ENCODE results near the gene RBM5. TPM values are rescaled to one million over a fixed set of nuclear protein-coding genes. Genes with fewer than 3 reads are reported as not detected.

Gene RBM5
- total and polyA plus RNA-seq, 2 experiments from 2014 or later, result 44.9 to 111 TPM

GRCh38 chr3:50133283-50133615, 44.5 kb downstream of the RBM5 start:
- DNase-seq (ENCODE audit: low spot score), result no peak
- peaks cover 29% of the 10 kb centered on the region for H3K27me3 Mint-ChIP-seq (ENCODE audit: insufficient read depth, low read depth, poor library complexity)
- H3K4me1 ChIP-seq (ENCODE audit: insufficient read depth), result peaks cover 6% of the 10 kb centered on the region
- ATAC-seq, result no peak
- H3K79me2 ChIP-seq (replicated peaks; ENCODE audit: insufficient read depth), result no peaks in the 10 kb centered on the region
- H3K27ac ChIP-seq (ENCODE audit: low read depth), result no peak overlapping the region
- H3K4me2 ChIP-seq, result no peak overlapping the region
- H3K36me3 Mint-ChIP-seq (ENCODE audit: low read depth), result no peaks in the 10 kb centered on the region
- no peaks in the 10 kb centered on the region for H3K9me2 ChIP-seq (ENCODE audit: insufficient read depth)
- TF ChIP-seq JUNB (IDR thresholded peaks at IDR 0.05; ENCODE audit: unreplicated experiment) (no peak), CTCF (conservative IDR thresholded peaks at IDR 0.05; ENCODE audit: low read depth in 2 of 2) (no peak), ETS1 (IDR thresholded peaks at IDR 0.05) (no peak), STAT1 (IDR thresholded peaks at IDR 0.05; ENCODE audit: unreplicated experiment) (no peak), ZNF331 (CRISPR knock-in tag; IDR thresholded peaks at IDR 0.05; ENCODE audit: low read depth) (no peak), POLR2AphosphoS5 (IDR thresholded peaks at IDR 0.05; ENCODE audit: low read depth) (no peak), ZNF462 (CRISPR knock-in tag; IDR thresholded peaks at IDR 0.05) (no peak), CREB1 (CRISPR knock-in tag; IDR thresholded peaks at IDR 0.05; ENCODE audit: low read depth) (no peak), REST (IDR thresholded peaks at IDR 0.05; ENCODE audit: unreplicated experiment) (no peak), ZNF114 (CRISPR knock-in tag; IDR thresholded peaks at IDR 0.05) (no peak), EZH2 (IDR thresholded peaks at IDR 0.05; ENCODE audit: low read depth, unreplicated experiment) (no peak), EZH2phosphoT487 (IDR thresholded peaks at IDR 0.05; ENCODE audit: unreplicated experiment) (no peak), NANOG (IDR thresholded peaks at IDR 0.05; ENCODE audit: borderline replicate concordance) (no peak)
- no peaks in the 10 kb centered on the region for H4K20me1 ChIP-seq (replicated peaks; ENCODE audit: insufficient read depth)
- H3K27ac Mint-ChIP-seq, result 0 out of 2 replicates have a peak overlapping the region, but pooled peaks have one; percentile 40
- H3K36me3 ChIP-seq (ENCODE audit: insufficient read depth), result no peaks in the 10 kb centered on the region
- H3K9me3 Mint-ChIP-seq, result no peaks in the 10 kb centered on the region
- H3F3A ChIP-seq (replicated peaks; ENCODE audit: low read depth), result no peaks in the 10 kb centered on the region
- H3K4me1 Mint-ChIP-seq, result peaks cover 21% of the 10 kb centered on the region
- no peak overlapping the region for H3K4me3 Mint-ChIP-seq
- no peaks in the 10 kb centered on the region for H3K27me3 ChIP-seq (ENCODE audit: insufficient read depth)
- no peak overlapping the region for H3K4me3 ChIP-seq
- H2AFZ ChIP-seq, result no peak overlapping the region
